HEK293 (cell line): ENCODE measurements around the gene LRBA.

Experiments used
- ATF2 ChIP-seq: fragments of 450-650 bp; formaldehyde crosslinking; IDR thresholded peaks from 2 replicates; pipeline ENCODE4 v1.5.1; 2016; ENCODE audit warnings: missing biosample characterization, missing genetic modification characterization, low read depth
- BCL11A ChIP-seq: fragments of 450-650 bp; formaldehyde crosslinking; IDR thresholded peaks from 2 replicates; pipeline ENCODE4 v1.5.1; 2016; ENCODE audit warnings: low read depth, missing biosample characterization, missing genetic modification characterization
- CTCF ChIP-seq: fragments of 450-650 bp; formaldehyde crosslinking; IDR thresholded peaks from 2 replicates; pipeline ENCODE4 v1.5.1; 2016; ENCODE audit warnings: missing biosample characterization, missing genetic modification characterization
- KLF8 ChIP-seq: fragments of 450-650 bp; formaldehyde crosslinking; IDR thresholded peaks from 2 replicates; pipeline ENCODE4 v1.5.1; 2016; ENCODE audit warnings: missing biosample characterization, missing genetic modification characterization
- PBX3 ChIP-seq: sonication (generic); formaldehyde crosslinking; IDR thresholded peaks from 2 replicates; pipeline ENCODE4 v1.8.1; 2022; ENCODE audit warnings: mild to moderate bottlenecking, moderate library complexity, missing genetic modification reagents
- REPIN1 ChIP-seq: fragments of 450-650 bp; formaldehyde crosslinking; IDR thresholded peaks from 2 replicates; pipeline ENCODE4 v1.5.1; 2017; ENCODE audit warnings: missing biosample characterization, missing genetic modification characterization, low read depth
- TCF7L2 ChIP-seq: IDR thresholded peaks from 2 replicates; pipeline ENCODE4 v1.6.1; 2011; ENCODE audit warnings: low read depth, mild to moderate bottlenecking, inconsistent platforms, low read length, moderate library complexity, borderline replicate concordance
- TRIM28 ChIP-seq: IDR thresholded peaks from 2 replicates; pipeline ENCODE4 v1.6.1; 2011; ENCODE audit warnings: low read length, control low read depth, borderline replicate concordance
- YY1 ChIP-seq: fragments of 450-650 bp; formaldehyde crosslinking; IDR thresholded peaks from 2 replicates; pipeline ENCODE4 v1.5.1; 2018; ENCODE audit warnings: missing biosample characterization, missing genetic modification characterization
- ZNF274 ChIP-seq, 2 experiments: fragments of 200-500 bp in 1 of 2; fragments of 450-650 bp in 1 of 2; sonication (Bioruptor generic) in 1 of 2; formaldehyde crosslinking in 1 of 2; IDR thresholded peaks; 2 replicates each; pipeline versions ENCODE4 v1.5.1 to v1.6.1; 2014 to 2016; ENCODE audit warnings: borderline replicate concordance in 1 of 2, inconsistent platforms in 1 of 2, low read length in 1 of 2, missing biosample characterization in 1 of 2, missing genetic modification characterization in 1 of 2
- ZNF48 ChIP-seq: fragments of 450-650 bp; formaldehyde crosslinking; IDR thresholded peaks from 2 replicates; pipeline ENCODE4 v1.5.1; 2016; ENCODE audit warnings: missing biosample characterization, missing genetic modification characterization
- ZNF585B ChIP-seq: fragments of 450-650 bp; formaldehyde crosslinking; IDR thresholded peaks from 2 replicates; pipeline ENCODE4 v1.5.1; 2016; ENCODE audit warnings: missing biosample characterization, missing genetic modification characterization
- ZNF704 ChIP-seq: fragments of 450-650 bp; formaldehyde crosslinking; IDR thresholded peaks from 2 replicates; pipeline ENCODE4 v1.5.1; 2016; ENCODE audit warnings: missing biosample characterization, missing genetic modification characterization

GRCh38 chr4:150903603-150904002 lies 111.5 kb downstream of the LRBA start:
- TF ChIP-seq PBX3, result no peak
- no peak for TF ChIP-seq CTCF (tag by site-specific recombination)
- no peak for TF ChIP-seq YY1 (tag by site-specific recombination)
- TF ChIP-seq TRIM28, result no peak
- TF ChIP-seq ZNF274 (IDR thresholded peaks at IDR 0.05; ENCODE audit: low read length), result no peak
- no peak for TF ChIP-seq ZNF274 (tag by site-specific recombination; IDR thresholded peaks at IDR 0.05; ENCODE audit: borderline replicate concordance)
- no peak for TF ChIP-seq ZNF585B (tag by site-specific recombination)
- no peak for TF ChIP-seq ATF2 (tag by site-specific recombination)
- TF ChIP-seq REPIN1, result no peak
- TF ChIP-seq KLF8 (tag by site-specific recombination), result no peak
- no peak for TF ChIP-seq TCF7L2
- TF ChIP-seq BCL11A (tag by site-specific recombination), result no peak
- no peak for TF ChIP-seq ZNF48
- TF ChIP-seq ZNF704 (tag by site-specific recombination), result no peak
